GM06990 (cell line): ENCODE data around the gene PYGO2.
"Not testable (repeated sequence)": the region's sequence is repeated elsewhere in the genome, so short reads cannot be mapped to it uniquely, and the experiment has no call there.

Experiments used
- DNase-seq: peaks from one replicate; pipeline ENCODE4 v3.0.0-alpha.2; 2011; ENCODE audit not compliant: insufficient read length; ENCODE audit errors: extremely low read depth
- H3K27me3 ChIP-seq: replicated peaks from 2 replicates; pipeline ENCODE4 v1.6.0; 2011; ENCODE audit warnings: low read length; ENCODE audit not compliant: control insufficient read depth, insufficient read depth
- H3K36me3 ChIP-seq: 2 replicates; pipeline ENCODE4 v1.5.1; 2011; ENCODE audit warnings: low read length; ENCODE audit not compliant: control insufficient read depth, insufficient read depth
- H3K4me3 ChIP-seq: replicated peaks from 2 replicates; pipeline ENCODE4 v1.5.1; 2011; ENCODE audit warnings: low read depth, mild to moderate bottlenecking, control low read depth, low read length
- CTCF ChIP-seq: IDR thresholded peaks from 2 replicates; pipeline ENCODE4 v1.5.1; 2011; ENCODE audit warnings: low read length, control low read depth, mild to moderate bottlenecking, inconsistent platforms; ENCODE audit not compliant: insufficient read depth, poor library complexity, severe bottlenecking

The PYGO2 gene

GRCh38 chr1:154992721-154993571 is 31.4 kb upstream of the PYGO2 start:
- H3K36me3 ChIP-seq: peaks cover 21% of the 10 kb centered on the region
- TF ChIP-seq CTCF: peak; percentile 19
- no peaks in the 10 kb centered on the region for H3K27me3 ChIP-seq
- H3K4me3 ChIP-seq: no peak overlapping the region
- no peak for DNase-seq

- no peak for DNase-seq
- H3K4me3 ChIP-seq: no peak overlapping the region
- peaks cover 24% of the 10 kb centered on the region for H3K36me3 ChIP-seq
- H3K27me3 ChIP-seq: no peaks in the 10 kb centered on the region
- no peak for TF ChIP-seq CTCF
Observed at GRCh38 chr1:154990276-154990675, 28.7 kb upstream of the PYGO2 start.

GRCh38 chr1:154989195-154989860 is 27.7 kb upstream of the PYGO2 start:
- Histone ChIP-seq H3K27me3 (no peaks in the 10 kb centered on the region), H3K36me3 (peaks cover 24% of the 10 kb centered on the region), H3K4me3 (no peak overlapping the region)
- no peak for DNase-seq
- TF ChIP-seq CTCF: no peak

- no peak for DNase-seq
- Histone ChIP-seq H3K4me3 (no peak overlapping the region), H3K36me3 (peaks cover 24% of the 10 kb centered on the region), H3K27me3 (no peaks in the 10 kb centered on the region)
- no peak for TF ChIP-seq CTCF
Observed at GRCh38 chr1:154988058-154988954, 26.7 kb upstream of the PYGO2 start.

- no peaks in the 10 kb centered on the region for H3K27me3 ChIP-seq
- H3K4me3 ChIP-seq: no peak overlapping the region
- peaks cover 22% of the 10 kb centered on the region for H3K36me3 ChIP-seq
- DNase-seq: no peak
- no peak for TF ChIP-seq CTCF
Observed at GRCh38 chr1:154987326-154987725, 25.7 kb upstream of the PYGO2 start.

- not testable (repeated sequence) for DNase-seq, H3K27me3 ChIP-seq, H3K4me3 ChIP-seq
- H3K36me3 ChIP-seq: peaks cover 22% of the 10 kb centered on the region
Observed at GRCh38 chr1:154986736-154987135, 25.2 kb upstream of the PYGO2 start.
